AG04450 (cell line): ENCODE results near the gene MFSD2B. TPM values are rescaled to one million over a fixed set of nuclear protein-coding genes. Genes with fewer than 3 reads are reported as not detected.

ENCODE experiments used
- CTCF ChIA-PET: fragments of 300-600, 350-600 bp; formaldehyde crosslinking; extraction: SDS; loops from one replicate; lab custom pipeline; 2022; ENCODE audit warnings: antibody characterized with exemption, inconsistent platforms; lab: Charles Lee
- POLR2A ChIA-PET: fragments of 350-600 bp; formaldehyde crosslinking; extraction: SDS; loops from one replicate; lab custom pipeline; 2021; ENCODE audit warnings: antibody characterized with exemption, inconsistent platforms; lab: Yijun Ruan, JAX
- DNase-seq: peaks from one replicate; pipeline ENCODE4 v3.0.0-alpha.2; 2011; ENCODE audit warnings: low read depth, low spot score
- H3K27ac ChIP-seq: one replicate; pipeline ENCODE4 v1.5.1; 2012; ENCODE audit warnings: low read depth, low read length, control low read depth
- H3K27me3 ChIP-seq: one replicate; pipeline ENCODE4 v1.6.0; 2012; ENCODE audit warnings: low read length; ENCODE audit not compliant: control insufficient read depth, insufficient read depth
- H3K4me3 ChIP-seq: 2 replicates; pipeline ENCODE4 v1.5.1; 2011; ENCODE audit warnings: mild to moderate bottlenecking, low read depth, low read length, control low read depth
- H3K9me3 ChIP-seq: 2 replicates; pipeline ENCODE4 v1.5.1; 2012; ENCODE audit warnings: low read length; ENCODE audit not compliant: control insufficient read depth, insufficient read depth
- polyA plus RNA-seq: library from polyadenylated mRNA; depleted of rRNA; stranded (reverse); fragments of >200 nt; gene quantifications from 2 replicates; pipeline ENCODE4 v1.2.3, GENCODE V29; 2011
- TF ChIP-seq, protein P1 (sequence below): IDR thresholded peaks from 2 replicates; pipeline ENCODE4 v1.5.1; 2011; ENCODE audit warnings: low read depth, low read length, control low read depth, inconsistent platforms

Gene MFSD2B
- polyA plus RNA-seq, 1 experiment, result 0.05 TPM

DNA sequence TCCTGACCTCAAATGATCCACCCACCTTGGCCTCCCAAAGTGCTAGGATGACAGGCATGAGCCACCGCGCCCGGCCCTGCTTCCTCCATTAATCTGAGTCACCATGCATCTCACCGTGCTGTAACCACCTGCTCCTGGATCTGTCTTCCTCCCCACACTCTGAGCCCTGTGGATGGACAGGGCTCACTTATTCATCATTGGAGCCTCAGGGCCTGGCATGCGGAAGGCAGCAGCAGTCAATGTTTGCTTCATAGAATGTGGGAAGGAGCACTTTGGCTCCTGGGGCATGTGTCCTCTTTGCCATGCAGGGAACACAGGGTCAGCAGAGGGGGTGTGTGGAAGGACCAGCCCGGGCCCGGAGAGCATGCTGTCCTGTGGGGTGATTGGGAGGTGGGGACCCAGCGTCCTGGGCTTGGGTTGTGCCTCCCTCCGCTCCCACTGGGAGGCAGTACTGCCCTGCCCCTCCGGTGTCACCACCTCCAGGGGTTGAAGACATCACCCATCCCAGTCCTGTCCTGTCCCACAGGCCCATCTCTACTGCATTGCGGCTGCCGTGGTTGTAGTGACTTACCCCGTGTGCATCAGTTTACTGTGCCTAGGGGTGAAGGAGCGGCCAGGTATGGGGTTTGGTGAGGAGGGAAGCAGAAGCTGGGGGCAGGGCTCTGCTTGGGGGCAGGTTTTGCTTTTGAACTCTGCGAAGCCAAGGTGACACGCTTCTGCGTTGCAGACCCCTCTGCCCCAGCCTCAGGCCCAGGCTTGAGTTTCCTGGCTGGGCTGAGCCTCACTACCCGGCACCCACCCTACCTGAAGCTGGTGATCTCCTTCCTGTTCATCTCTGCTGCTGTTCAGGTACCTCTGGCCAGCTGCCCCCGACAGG, 11.5 kb downstream of the MFSD2B start:
- Histone ChIP-seq H3K27me3 (no peaks in the 10 kb centered on the region), H3K27ac (no peak overlapping the region), H3K9me3 (no peaks in the 10 kb centered on the region; the same call in 1 of the 2 replicates), H3K4me3 (no peak overlapping the region)
- ChIA-PET POLR2A (no interaction called here), CTCF (interaction anchor here (1.1 kb wide), 1 partner anchor 94 kb away, joined by 3 read pairs; the partner anchor contains the start of gene ATAD2B)
- no peak for DNase-seq
- TF ChIP-seq, protein P1, sequence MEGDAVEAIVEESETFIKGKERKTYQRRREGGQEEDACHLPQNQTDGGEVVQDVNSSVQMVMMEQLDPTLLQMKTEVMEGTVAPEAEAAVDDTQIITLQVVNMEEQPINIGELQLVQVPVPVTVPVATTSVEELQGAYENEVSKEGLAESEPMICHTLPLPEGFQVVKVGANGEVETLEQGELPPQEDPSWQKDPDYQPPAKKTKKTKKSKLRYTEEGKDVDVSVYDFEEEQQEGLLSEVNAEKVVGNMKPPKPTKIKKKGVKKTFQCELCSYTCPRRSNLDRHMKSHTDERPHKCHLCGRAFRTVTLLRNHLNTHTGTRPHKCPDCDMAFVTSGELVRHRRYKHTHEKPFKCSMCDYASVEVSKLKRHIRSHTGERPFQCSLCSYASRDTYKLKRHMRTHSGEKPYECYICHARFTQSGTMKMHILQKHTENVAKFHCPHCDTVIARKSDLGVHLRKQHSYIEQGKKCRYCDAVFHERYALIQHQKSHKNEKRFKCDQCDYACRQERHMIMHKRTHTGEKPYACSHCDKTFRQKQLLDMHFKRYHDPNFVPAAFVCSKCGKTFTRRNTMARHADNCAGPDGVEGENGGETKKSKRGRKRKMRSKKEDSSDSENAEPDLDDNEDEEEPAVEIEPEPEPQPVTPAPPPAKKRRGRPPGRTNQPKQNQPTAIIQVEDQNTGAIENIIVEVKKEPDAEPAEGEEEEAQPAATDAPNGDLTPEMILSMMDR, result no peak

DNA sequence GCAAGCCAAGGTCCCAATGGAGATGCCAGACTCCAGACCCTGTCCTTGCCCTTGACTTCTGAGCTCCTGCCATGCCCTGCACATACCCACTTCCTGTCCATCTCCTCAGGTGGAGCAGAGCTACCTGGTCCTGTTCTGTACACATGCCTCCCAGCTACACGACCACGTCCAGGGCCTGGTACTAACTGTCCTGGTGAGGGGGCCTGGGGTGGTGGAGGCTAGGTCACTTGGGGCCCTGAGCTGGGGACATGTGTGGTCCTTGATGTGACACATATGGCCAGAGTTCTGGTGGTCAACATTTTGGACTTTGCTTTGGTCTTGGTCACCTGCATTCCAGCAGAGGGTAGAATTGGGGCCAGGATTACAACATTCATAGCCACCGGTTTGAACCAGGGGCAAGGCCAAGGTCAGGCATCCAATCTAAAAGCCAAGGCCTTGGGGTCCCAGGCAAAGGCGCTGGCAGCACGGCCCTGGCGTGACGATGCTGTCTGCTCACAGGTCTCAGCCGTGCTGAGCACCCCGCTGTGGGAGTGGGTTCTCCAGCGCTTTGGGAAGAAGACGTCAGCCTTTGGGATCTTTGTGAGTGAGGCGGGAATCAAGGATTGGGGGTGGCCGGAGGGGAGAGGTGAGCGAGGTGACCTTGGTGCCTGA, 12.6 kb downstream of the MFSD2B start:
- CTCF ChIA-PET, result interaction anchor here (0.6 to 1.1 kb wide), 3 partner anchors 48 to 97 kb away, joined by 3 to 5 read pairs (median 3); partner anchors contain the start of gene ATAD2B
- TF ChIP-seq, protein P1, result no peak
- Histone ChIP-seq H3K27ac (no peak overlapping the region), H3K27me3 (no peaks in the 10 kb centered on the region), H3K4me3 (no peak overlapping the region), H3K9me3 (no peaks in the 10 kb centered on the region; the same call in 1 of the 2 replicates)
- POLR2A ChIA-PET, result interaction anchor here (0.5 kb wide), 1 partner anchor 27 kb away, joined by 3 read pairs; the partner anchor contains the start of gene FKBP1B
- DNase-seq, result no peak

DNA sequence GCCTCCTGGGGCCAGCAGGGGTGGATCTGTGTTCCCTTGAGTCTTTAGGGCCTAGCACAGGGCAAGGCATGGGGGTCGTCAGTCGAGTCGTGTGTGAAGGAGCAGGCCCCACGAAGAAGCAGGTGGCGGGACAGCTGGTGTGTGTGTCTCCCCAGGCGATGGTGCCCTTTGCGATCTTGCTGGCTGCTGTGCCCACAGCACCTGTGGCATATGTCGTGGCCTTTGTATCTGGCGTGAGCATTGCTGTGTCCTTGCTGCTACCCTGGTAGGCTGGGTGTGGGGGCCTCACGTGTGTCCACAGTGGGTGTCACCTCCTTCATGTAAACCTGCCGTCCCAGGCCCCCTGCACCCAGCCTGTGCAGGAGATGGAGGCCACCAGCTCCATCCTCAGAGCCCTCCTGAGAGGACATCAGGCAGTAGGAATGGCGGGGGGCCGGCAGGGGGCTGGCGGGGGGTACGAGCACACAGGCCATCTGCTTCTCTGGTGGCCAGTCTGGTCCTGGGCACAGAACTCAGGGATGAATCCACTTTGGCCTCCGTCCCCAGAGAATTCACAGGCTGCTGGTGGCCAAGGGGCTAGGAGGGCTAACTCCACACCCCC, 13.2 kb downstream of the MFSD2B start:
- no peaks in the 10 kb centered on the region for H3K9me3 ChIP-seq
- DNase-seq, result no peak
- POLR2A ChIA-PET, result no interaction called here
- H3K27me3 ChIP-seq, result no peaks in the 10 kb centered on the region
- TF ChIP-seq, protein P1, result no peak
- CTCF ChIA-PET, result interaction anchor here (0.6 to 1.1 kb wide), 4 partner anchors 48 to 200 kb away, joined by 3 to 5 read pairs (median 3); partner anchors contain the start of gene ATAD2B
- H3K4me3 ChIP-seq, result no peak overlapping the region
- no peak overlapping the region for H3K27ac ChIP-seq

DNA sequence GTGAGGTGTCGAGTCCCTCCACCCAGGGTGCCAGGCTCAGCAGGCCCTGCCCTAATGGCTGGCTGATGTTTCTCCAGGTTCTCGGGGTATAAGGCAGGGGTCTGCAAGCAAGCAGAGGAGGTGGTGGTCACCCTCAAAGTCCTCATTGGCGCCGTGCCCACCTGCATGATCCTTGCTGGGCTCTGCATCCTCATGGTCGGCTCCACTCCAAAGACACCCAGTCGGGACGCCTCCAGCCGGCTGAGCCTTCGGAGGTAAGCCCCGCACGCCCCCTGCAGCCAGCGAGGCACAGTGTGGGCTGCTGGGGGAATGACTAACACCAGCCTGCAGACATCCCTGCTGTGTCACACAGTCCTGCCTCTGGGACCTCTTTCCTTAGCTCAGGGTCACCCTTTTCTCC, 14.1 kb downstream of the MFSD2B start:
- ChIA-PET POLR2A (interaction anchor here (1.1 to 1.2 kb wide), 2 partner anchors 24 to 97 kb away, joined by 3 read pairs; partner anchors contain the start of gene ATAD2B), CTCF (interaction anchor here (0.6 to 1.4 kb wide), 5 partner anchors 12 to 200 kb away, joined by 3 to 4 read pairs (median 3); partner anchors contain the start of genes ATAD2B and WDCP)
- H3K27me3 ChIP-seq, result no peaks in the 10 kb centered on the region
- no peaks in the 10 kb centered on the region for H3K9me3 ChIP-seq
- TF ChIP-seq, protein P1, result peak; percentile 55
- no peak for DNase-seq
- no peak overlapping the region for H3K4me3 ChIP-seq
- no peak overlapping the region for H3K27ac ChIP-seq
